GM21526 (cell line): ENCODE measurements around the gene IRF2BP2.
A peak's percentile ranks its signal among the peaks of the same experiment; 100 is the strongest.
"Not testable (repeated sequence)": the region's sequence is repeated elsewhere in the genome, so short reads cannot be mapped to it uniquely, and the experiment has no call there.

Source experiments
- ATAC-seq: cut with Tn5 transposase; IDR thresholded peaks from one replicate; pipeline ENCODE4 v1.9.1; 2021; ENCODE audit warnings: moderate library complexity; ENCODE audit not compliant: unreplicated experiment, low FRiP score

Gene IRF2BP2

GRCh38 chr1:234602334-234603220 lies 7.4 kb downstream of the IRF2BP2 start:
- ATAC-seq: no peak

- ATAC-seq: no peak
These were observed 8.5 kb downstream of the IRF2BP2 start for GRCh38 chr1:234601301-234602017.

GRCh38 chr1:234600418-234601281 lies 9.3 kb downstream of the IRF2BP2 start:
- ATAC-seq: no peak

GRCh38 chr1:234599617-234600417 lies 10.2 kb downstream of the IRF2BP2 start:
- peak; percentile 59 for ATAC-seq

GRCh38 chr1:234598974-234599616 lies 10.9 kb downstream of the IRF2BP2 start:
- no peak for ATAC-seq

GRCh38 chr1:234597894-234598293 lies 12.1 kb downstream of the IRF2BP2 start:
- no peak for ATAC-seq

- no peak for ATAC-seq
These were observed 14.1 kb downstream of the IRF2BP2 start for GRCh38 chr1:234595899-234596298.

GRCh38 chr1:234594575-234594974 lies 15.4 kb downstream of the IRF2BP2 start:
- ATAC-seq: not testable (repeated sequence)

- no peak for ATAC-seq
These were observed 16.0 kb downstream of the IRF2BP2 start for GRCh38 chr1:234593771-234594504.

GRCh38 chr1:234593109-234593508 lies 16.9 kb downstream of the IRF2BP2 start:
- ATAC-seq: no peak

GRCh38 chr1:234592240-234592639 lies 17.7 kb downstream of the IRF2BP2 start:
- no peak for ATAC-seq

- ATAC-seq: no peak
These were observed 18.8 kb downstream of the IRF2BP2 start for GRCh38 chr1:234591131-234591530.

GRCh38 chr1:234589854-234590620 lies 19.9 kb downstream of the IRF2BP2 start:
- no peak for ATAC-seq

GRCh38 chr1:234589064-234589800 lies 20.7 kb downstream of the IRF2BP2 start:
- ATAC-seq: no peak

GRCh38 chr1:234588386-234588785 lies 21.6 kb downstream of the IRF2BP2 start:
- no peak for ATAC-seq

- ATAC-seq: no peak
These were observed 23.0 kb downstream of the IRF2BP2 start for GRCh38 chr1:234586892-234587485.

- no peak for ATAC-seq
These were observed 23.7 kb downstream of the IRF2BP2 start for GRCh38 chr1:234586304-234586703.
